Prostate gland (tissue), 2 donors: ENCODE measurements around the gene OR2L2.

ENCODE experiments used
- POLR2AphosphoS5 ChIP-seq: sonication (generic); formaldehyde crosslinking; IDR thresholded peaks from one replicate; pipeline ENCODE4 v1.6.1; 2017; ENCODE audit warnings: antibody characterized with exemption
- TF ChIP-seq, protein P1 (sequence below), 4 experiments: fragments of 200-600 bp in 2 of 4; fragments of 450-650 bp in 2 of 4; sonication (generic) in 2 of 4; IDR thresholded peaks; 1 replicate in 3 of 4; 2 replicates in 1 of 4; pipeline ENCODE4 v1.5.1; 2016 to 2019; ENCODE audit warnings: antibody characterized with exemption in 4 of 4, mild to moderate bottlenecking in 2 of 4, moderate library complexity in 2 of 4

DNA sequence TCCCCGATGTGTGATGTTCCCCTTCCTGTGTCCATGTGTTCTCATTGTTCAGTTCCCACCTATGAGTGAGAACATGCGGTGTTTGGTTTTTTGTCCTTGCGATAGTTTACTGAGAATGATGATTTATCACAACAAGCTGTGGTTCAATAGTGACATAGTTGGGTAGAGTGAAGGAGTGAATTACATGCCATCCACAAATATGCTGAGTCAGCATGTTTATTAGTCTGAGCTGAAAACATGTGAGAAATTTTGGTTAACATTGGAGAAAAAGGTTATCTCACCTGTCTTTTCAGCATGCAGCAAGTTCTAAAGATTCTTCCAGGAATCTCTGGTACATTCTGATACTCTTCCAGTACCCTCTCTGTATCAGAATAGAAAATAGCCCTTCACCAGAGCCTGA is 35.7 kb downstream of the OR2L2 start:
- TF ChIP-seq, protein P1, sequence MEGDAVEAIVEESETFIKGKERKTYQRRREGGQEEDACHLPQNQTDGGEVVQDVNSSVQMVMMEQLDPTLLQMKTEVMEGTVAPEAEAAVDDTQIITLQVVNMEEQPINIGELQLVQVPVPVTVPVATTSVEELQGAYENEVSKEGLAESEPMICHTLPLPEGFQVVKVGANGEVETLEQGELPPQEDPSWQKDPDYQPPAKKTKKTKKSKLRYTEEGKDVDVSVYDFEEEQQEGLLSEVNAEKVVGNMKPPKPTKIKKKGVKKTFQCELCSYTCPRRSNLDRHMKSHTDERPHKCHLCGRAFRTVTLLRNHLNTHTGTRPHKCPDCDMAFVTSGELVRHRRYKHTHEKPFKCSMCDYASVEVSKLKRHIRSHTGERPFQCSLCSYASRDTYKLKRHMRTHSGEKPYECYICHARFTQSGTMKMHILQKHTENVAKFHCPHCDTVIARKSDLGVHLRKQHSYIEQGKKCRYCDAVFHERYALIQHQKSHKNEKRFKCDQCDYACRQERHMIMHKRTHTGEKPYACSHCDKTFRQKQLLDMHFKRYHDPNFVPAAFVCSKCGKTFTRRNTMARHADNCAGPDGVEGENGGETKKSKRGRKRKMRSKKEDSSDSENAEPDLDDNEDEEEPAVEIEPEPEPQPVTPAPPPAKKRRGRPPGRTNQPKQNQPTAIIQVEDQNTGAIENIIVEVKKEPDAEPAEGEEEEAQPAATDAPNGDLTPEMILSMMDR (IDR thresholded peaks at IDR 0.05), result no peak
- TF ChIP-seq POLR2AphosphoS5, result no peak
